Stimulated activated CD8-positive, alpha-beta memory T cell treated with anti-CD3 and anti-CD28 coated beads, Interleukin-4, amount 100 ng/mL, for 1 hour (primary cell): ENCODE data around the gene SESN1.
"Not testable (repeated sequence)": the region's sequence is repeated elsewhere in the genome, so short reads cannot be mapped to it uniquely, and the experiment has no call there.

ENCODE experiments used
- DNase-seq, 2 donors: peaks; one replicate each; pipeline ENCODE4 v3.0.0-alpha.2; 2020; ENCODE audit warnings: low read depth in 2 of 2, low spot score in 1 of 2

Gene SESN1

GRCh38 chr6:109094416-109095035, at the start of gene SESN1:
TSS of gene SESN1 (minus strand) at chr6:109094846. CDS start at chr6:109094073, 773 bp downstream.
- peak; percentile 60 to 73 for DNase-seq

- DNase-seq = no peak
These were observed 48.5 kb upstream of the SESN1 start for GRCh38 chr6:109143191-109143590.

GRCh38 chr6:109142067-109142466, 47.4 kb upstream of the SESN1 start:
- DNase-seq = not testable (repeated sequence)

GRCh38 chr6:109139109-109139508, 44.5 kb upstream of the SESN1 start:
- DNase-seq = no peak

GRCh38 chr6:109136530-109136929, 41.9 kb upstream of the SESN1 start:
- not testable (repeated sequence) for DNase-seq

GRCh38 chr6:109136039-109136438, 41.4 kb upstream of the SESN1 start:
- not testable (repeated sequence) for DNase-seq

GRCh38 chr6:109135600-109135999, 41.0 kb upstream of the SESN1 start:
- not testable (repeated sequence) for DNase-seq

GRCh38 chr6:109130065-109130464, 35.4 kb upstream of the SESN1 start:
- no peak for DNase-seq

GRCh38 chr6:109125504-109125903, 30.9 kb upstream of the SESN1 start:
- DNase-seq = no peak

- DNase-seq = no peak
These were observed 29.6 kb upstream of the SESN1 start for GRCh38 chr6:109124219-109124618.

GRCh38 chr6:109121411-109121810, 26.8 kb upstream of the SESN1 start:
- DNase-seq = no peak

GRCh38 chr6:109118871-109119354, 24.3 kb upstream of the SESN1 start:
- DNase-seq = no peak

GRCh38 chr6:109118337-109118736, 23.7 kb upstream of the SESN1 start:
- no peak for DNase-seq

GRCh38 chr6:109117346-109118035, 22.8 kb upstream of the SESN1 start:
- DNase-seq = no peak

GRCh38 chr6:109112663-109113062, 18.0 kb upstream of the SESN1 start:
- DNase-seq = not testable (repeated sequence)

- not testable (repeated sequence) for DNase-seq
These were observed 15.0 kb upstream of the SESN1 start for GRCh38 chr6:109109663-109110062.

GRCh38 chr6:109105681-109106080, 11.0 kb upstream of the SESN1 start:
- no peak for DNase-seq

- DNase-seq = no peak
These were observed 9.9 kb upstream of the SESN1 start for GRCh38 chr6:109104512-109104911.

GRCh38 chr6:109103942-109104341, 9.3 kb upstream of the SESN1 start:
- no peak for DNase-seq

GRCh38 chr6:109102762-109103161, 8.1 kb upstream of the SESN1 start:
- no peak for DNase-seq

GRCh38 chr6:109097661-109098060, 3.0 kb upstream of the SESN1 start:
- no peak for DNase-seq

- DNase-seq = no peak
These were observed 1.6 kb upstream of the SESN1 start for GRCh38 chr6:109096208-109096607.

- no peak for DNase-seq
These were observed 1.1 kb upstream of the SESN1 start for GRCh38 chr6:109095835-109096084.
